Esophagus muscularis mucosa (tissue), 4 donors: ENCODE results near the gene NELFCD. TPM values are rescaled to one million over a fixed set of nuclear protein-coding genes. Genes with fewer than 3 reads are reported as not detected.
"Not testable (repeated sequence)": the region's sequence is repeated elsewhere in the genome, so short reads cannot be mapped to it uniquely, and the experiment has no call there.

ENCODE experiments used
- DNase-seq: peaks from one replicate; pipeline ENCODE4 v3.0.0-alpha.2; 2017; ENCODE audit errors: extremely low spot score
- H3K27ac ChIP-seq, 4 donors: fragments of 200-600 bp; sonication (generic); replicated peaks in 1 of 4; 1 replicate in 3 of 4; 2 replicates in 1 of 4; pipeline ENCODE4 v1.5.1; 2016 to 2019; ENCODE audit warnings: mild to moderate bottlenecking in 1 of 4
- H3K27me3 ChIP-seq, 4 donors: fragments of 200-600 bp; sonication (generic); one replicate each; pipeline versions ENCODE4 v1.5.1 to v1.6.0; 2016 to 2019
- H3K36me3 ChIP-seq, 4 donors: fragments of 200-600 bp; sonication (generic); one replicate each; pipeline ENCODE4 v1.5.1; 2016 to 2019
- H3K4me1 ChIP-seq, 4 donors: fragments of 200-600 bp; sonication (generic); one replicate each; pipeline ENCODE4 v1.5.1; 2016 to 2019
- H3K4me3 ChIP-seq, 4 donors: fragments of 200-600 bp; sonication (generic); 1 replicate in 2 of 4; 2 replicates in 2 of 4; pipeline ENCODE4 v1.5.1; 2016 to 2019; ENCODE audit warnings: mild to moderate bottlenecking in 4 of 4, moderate library complexity in 1 of 4
- H3K9me3 ChIP-seq, 4 donors: fragments of 200-600 bp; sonication (generic); 1 replicate in 3 of 4; 2 replicates in 1 of 4; pipeline ENCODE4 v1.5.1; 2016 to 2019
- EP300 ChIP-seq: sonication (generic); formaldehyde crosslinking; IDR thresholded peaks from one replicate; pipeline ENCODE4 v1.6.1; 2017; ENCODE audit warnings: antibody characterized with exemption
- POLR2A ChIP-seq: fragments of 450-650 bp; IDR thresholded peaks from one replicate; pipeline ENCODE4 v1.6.1; 2017; ENCODE audit warnings: antibody characterized with exemption, moderate library complexity, mild to moderate bottlenecking, low read depth
- POLR2AphosphoS5 ChIP-seq, 2 donors: sonication (generic); formaldehyde crosslinking; IDR thresholded peaks; one replicate each; pipeline ENCODE4 v1.6.1; 2017; ENCODE audit warnings: antibody characterized with exemption in 2 of 2
- WGBS: methylation state at CpG from one replicate; pipeline ENCODE4 v1.1.5; 2018; 5-methylcytosine and 5-hydroxymethylcytosine counted together
- intact Hi-C: fragments of 100-400 bp; cut with DNase I; formaldehyde crosslinking; loops from one replicate; pipeline ENCODE4 v1.15.1; 2023
- total RNA-seq, 4 donors: library from RNA; depleted of rRNA; stranded (reverse); fragments of >200 nt; gene quantifications; one replicate each; pipeline versions ENCODE4 v1.1.0 to v1.2.1, GENCODE V29; 2016
- TF ChIP-seq, protein P1 (sequence below), 3 experiments: fragments of 200-600 bp in 2 of 3; fragments of 450-650 bp in 1 of 3; sonication (generic) in 2 of 3; IDR thresholded peaks; one replicate each; pipeline ENCODE4 v1.5.1; 2017 to 2019; ENCODE audit warnings: antibody characterized with exemption in 3 of 3, mild to moderate bottlenecking in 2 of 3, moderate library complexity in 1 of 3

The NELFCD gene
- total RNA-seq, 4 donors from 2014 or later: 30.5 to 41.5 (median 34.9) TPM

DNA sequence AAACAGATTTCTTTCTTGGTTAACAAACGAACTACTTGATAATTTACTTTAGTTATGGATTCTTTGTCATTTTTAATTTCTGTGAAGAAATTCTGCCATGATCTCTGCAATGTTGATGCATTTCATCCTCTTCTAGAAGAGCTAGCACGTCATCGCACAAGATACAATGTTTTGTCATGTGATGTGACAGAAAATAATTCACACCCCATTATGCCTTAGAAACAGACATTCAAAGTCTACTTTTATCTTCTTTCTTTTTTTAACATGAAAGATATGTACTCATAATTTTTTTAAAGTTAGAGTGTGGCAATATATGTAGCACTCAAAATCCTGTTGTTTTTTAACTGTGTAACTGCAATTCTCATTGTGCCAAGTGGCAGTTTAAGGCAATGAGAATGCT, 39.6 kb upstream of the NELFCD start:
- TF ChIP-seq POLR2AphosphoS5 (IDR thresholded peaks at IDR 0.05) (no peak), EP300 (no peak), POLR2A (no peak)
- TF ChIP-seq, protein P1, sequence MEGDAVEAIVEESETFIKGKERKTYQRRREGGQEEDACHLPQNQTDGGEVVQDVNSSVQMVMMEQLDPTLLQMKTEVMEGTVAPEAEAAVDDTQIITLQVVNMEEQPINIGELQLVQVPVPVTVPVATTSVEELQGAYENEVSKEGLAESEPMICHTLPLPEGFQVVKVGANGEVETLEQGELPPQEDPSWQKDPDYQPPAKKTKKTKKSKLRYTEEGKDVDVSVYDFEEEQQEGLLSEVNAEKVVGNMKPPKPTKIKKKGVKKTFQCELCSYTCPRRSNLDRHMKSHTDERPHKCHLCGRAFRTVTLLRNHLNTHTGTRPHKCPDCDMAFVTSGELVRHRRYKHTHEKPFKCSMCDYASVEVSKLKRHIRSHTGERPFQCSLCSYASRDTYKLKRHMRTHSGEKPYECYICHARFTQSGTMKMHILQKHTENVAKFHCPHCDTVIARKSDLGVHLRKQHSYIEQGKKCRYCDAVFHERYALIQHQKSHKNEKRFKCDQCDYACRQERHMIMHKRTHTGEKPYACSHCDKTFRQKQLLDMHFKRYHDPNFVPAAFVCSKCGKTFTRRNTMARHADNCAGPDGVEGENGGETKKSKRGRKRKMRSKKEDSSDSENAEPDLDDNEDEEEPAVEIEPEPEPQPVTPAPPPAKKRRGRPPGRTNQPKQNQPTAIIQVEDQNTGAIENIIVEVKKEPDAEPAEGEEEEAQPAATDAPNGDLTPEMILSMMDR (IDR thresholded peaks at IDR 0.05): no peak
- intact Hi-C loops: no loop called here
- DNase-seq: no peak
- peaks cover 0 to 3% (median 0%) of the 10 kb centered on the region in 4 donors for H3K9me3 ChIP-seq
- H3K27ac ChIP-seq: no peak overlapping the region
- H3K36me3 ChIP-seq: no peaks in the 10 kb centered on the region
- H3K27me3 ChIP-seq: no peaks in the 10 kb centered on the region
- no peak overlapping the region for H3K4me3 ChIP-seq
- WGBS: 43% methylated on average over 3 of the region's 3 CpGs
- peaks cover 0 to 10% (median 7%) of the 10 kb centered on the region in 4 donors for H3K4me1 ChIP-seq

GRCh38 chr20:58942549-58942948, 38.5 kb upstream of the NELFCD start:
- Histone ChIP-seq H3K4me3 (no peak overlapping the region), H3K9me3 (no peaks in the 10 kb centered on the region), H3K4me1 (peaks cover 0 to 10% (median 7%) of the 10 kb centered on the region in 4 donors), H3K36me3 (no peaks in the 10 kb centered on the region), H3K27ac (no peak overlapping the region), H3K27me3 (no peaks in the 10 kb centered on the region)
- TF ChIP-seq POLR2A: no peak
- no peak for TF ChIP-seq POLR2AphosphoS5 (IDR thresholded peaks at IDR 0.05)
- TF ChIP-seq, protein P1 (IDR thresholded peaks at IDR 0.05): no peak
- no peak for TF ChIP-seq EP300
- peak; percentile 26 for DNase-seq
- intact Hi-C loops: no loop called here
- WGBS: 34% methylated on average over 4 of the region's 4 CpGs

GRCh38 chr20:58944610-58945009, 36.4 kb upstream of the NELFCD start:
- Histone ChIP-seq H3K4me1 (peaks cover 0 to 10% (median 7%) of the 10 kb centered on the region in 4 donors), H3K27ac (no peak overlapping the region), H3K36me3 (no peaks in the 10 kb centered on the region), H3K4me3 (no peak overlapping the region), H3K9me3 (no peaks in the 10 kb centered on the region), H3K27me3 (no peaks in the 10 kb centered on the region)
- no peak for DNase-seq
- 90% methylated on average over 5 of the region's 5 CpGs for WGBS
- intact Hi-C loops: no loop called here
- TF ChIP-seq EP300: no peak

- Histone ChIP-seq H3K27ac (no peak overlapping the region), H3K9me3 (no peaks in the 10 kb centered on the region), H3K4me1 (peaks cover 0 to 10% (median 7%) of the 10 kb centered on the region in 4 donors), H3K4me3 (no peak overlapping the region), H3K27me3 (no peaks in the 10 kb centered on the region), H3K36me3 (no peaks in the 10 kb centered on the region)
- 89% methylated on average over 10 of the region's 10 CpGs for WGBS
- intact Hi-C loops: no loop called here
- TF ChIP-seq, protein P1 (IDR thresholded peaks at IDR 0.05): no peak
- TF ChIP-seq POLR2A (no peak), POLR2AphosphoS5 (IDR thresholded peaks at IDR 0.05) (no peak), EP300 (no peak)
- peak; percentile 42 for DNase-seq
Measured at GRCh38 chr20:58945965-58946631, 35.0 kb upstream of the NELFCD start.

GRCh38 chr20:58947797-58948388, 33.2 kb upstream of the NELFCD start:
- H3K4me3 ChIP-seq, H3K27ac ChIP-seq, H3K36me3 ChIP-seq, H3K4me1 ChIP-seq, intact Hi-C loops, H3K27me3 ChIP-seq, H3K9me3 ChIP-seq: not testable (repeated sequence)
- DNase-seq: peak; percentile 45
- WGBS: 85% methylated on average over 7 of the region's 7 CpGs

DNA sequence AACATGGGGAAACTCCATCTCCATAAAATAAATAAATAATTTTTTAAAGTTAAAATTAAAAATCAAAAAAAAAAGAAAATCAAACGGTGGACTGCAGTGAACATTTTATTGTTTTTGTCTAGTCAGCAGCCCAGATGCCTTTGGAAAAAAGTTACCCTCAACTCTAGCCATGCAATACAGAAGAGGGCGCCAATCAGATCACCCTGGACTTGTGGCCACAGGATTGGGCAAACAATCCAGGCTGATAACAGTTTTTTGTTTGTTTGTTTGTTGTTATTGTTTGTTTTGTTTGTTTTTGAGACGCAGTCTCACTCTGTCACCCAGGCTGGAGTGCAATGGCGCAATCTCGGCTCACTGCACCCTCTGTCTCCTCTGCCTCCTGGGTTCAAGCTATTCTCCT, 30.5 kb upstream of the NELFCD start:
- H3K4me1 ChIP-seq: no peaks in the 10 kb centered on the region
- intact Hi-C loops: no loop called here
- H3K4me3 ChIP-seq: no peak overlapping the region
- WGBS: 78% methylated on average over 5 of the region's 5 CpGs
- H3K27ac ChIP-seq: no peak overlapping the region
- no peak for TF ChIP-seq POLR2AphosphoS5 (IDR thresholded peaks at IDR 0.05)
- TF ChIP-seq, protein P1 (IDR thresholded peaks at IDR 0.05): no peak
- TF ChIP-seq POLR2A: no peak
- no peak for TF ChIP-seq EP300
- H3K9me3 ChIP-seq: no peaks in the 10 kb centered on the region
- H3K36me3 ChIP-seq: no peaks in the 10 kb centered on the region
- DNase-seq: no peak
- H3K27me3 ChIP-seq: no peaks in the 10 kb centered on the region
